ENCODE measurements around the gene MACROH2A1. TPM values are rescaled to one million over a fixed set of nuclear protein-coding genes. Genes with fewer than 3 reads are reported as not detected.

The MACROH2A1 gene
- total and polyA plus RNA-seq, 5 donors from 2014 or later, result 126 to 161 (median 140) TPM

- DNase-seq (no peak), ATAC-seq (ENCODE audit: low read depth in 2 of 2) (no peak)
- Mint-ChIP-seq H3K4me3 (peak overlapping the region in 1 of 4 donors; percentile 58), H3K4me1 (no peaks in the 10 kb centered on the region), H3K36me3 (peaks cover 3% of the 10 kb centered on the region), H3K9me3 (peaks cover 0 to 12% (median 0%) of the 10 kb centered on the region in 7 donors), H3K27me3 (peaks cover 21% of the 10 kb centered on the region), H3K27ac (no peak overlapping the region)
- H3K9me3 ChIP-seq (ENCODE audit: control insufficient read depth in 2 of 2, low read length in 2 of 2), result peaks cover 4% of the 10 kb centered on the region in 2 experiments
- H3K36me3 ChIP-seq (ENCODE audit: control insufficient read depth, insufficient read depth, low read length), result no peaks in the 10 kb centered on the region
- no peak overlapping the region for H3K27ac ChIP-seq (ENCODE audit: insufficient read depth, low read length, poor library complexity, severe bottlenecking)
- peaks cover 2% of the 10 kb centered on the region for H3K27me3 ChIP-seq (ENCODE audit: control insufficient read depth, insufficient read depth, low read length)
- H3K4me1 ChIP-seq (ENCODE audit: control insufficient read depth, insufficient read depth, low read length, poor library complexity, severe bottlenecking), result no peaks in the 10 kb centered on the region
- no peak overlapping the region for H3K4me3 ChIP-seq (ENCODE audit: low read depth, low read length)
Observed at GRCh38 chr5:135432113-135432512, 33.1 kb upstream of the MACROH2A1 start.

GRCh38 chr5:135430135-135430437, 31.1 kb upstream of the MACROH2A1 start:
- Histone ChIP-seq H3K27ac (ENCODE audit: insufficient read depth, low read length, poor library complexity, severe bottlenecking) (no peak overlapping the region), H3K27me3 (ENCODE audit: control insufficient read depth, insufficient read depth, low read length) (peaks cover 2% of the 10 kb centered on the region), H3K36me3 (ENCODE audit: control insufficient read depth, insufficient read depth, low read length) (no peaks in the 10 kb centered on the region), H3K4me3 (ENCODE audit: low read depth, low read length) (no peak overlapping the region), H3K4me1 (ENCODE audit: control insufficient read depth, insufficient read depth, low read length, poor library complexity, severe bottlenecking) (no peaks in the 10 kb centered on the region), H3K9me3 (ENCODE audit: control insufficient read depth in 2 of 2, low read length in 2 of 2) (peaks cover 4% of the 10 kb centered on the region in 2 experiments)
- no peak overlapping the region for H3K4me3 Mint-ChIP-seq
- no peak for ATAC-seq (ENCODE audit: low read depth in 2 of 2)
- peaks cover 3% of the 10 kb centered on the region for H3K36me3 Mint-ChIP-seq
- no peaks in the 10 kb centered on the region for H3K4me1 Mint-ChIP-seq
- H3K27me3 Mint-ChIP-seq, result peaks cover 20% of the 10 kb centered on the region
- no peak overlapping the region for H3K27ac Mint-ChIP-seq
- DNase-seq, result no peak
- H3K9me3 Mint-ChIP-seq, result peaks cover 0 to 12% (median 0%) of the 10 kb centered on the region in 7 donors

GRCh38 chr5:135429301-135430134, 30.5 kb upstream of the MACROH2A1 start:
- peaks cover 6% of the 10 kb centered on the region for H3K27me3 ChIP-seq (ENCODE audit: control insufficient read depth, insufficient read depth, low read length)
- no peak overlapping the region for H3K27ac ChIP-seq (ENCODE audit: insufficient read depth, low read length, poor library complexity, severe bottlenecking)
- peaks cover 0 to 12% (median 0%) of the 10 kb centered on the region in 7 donors for H3K9me3 Mint-ChIP-seq
- H3K36me3 ChIP-seq (ENCODE audit: control insufficient read depth, insufficient read depth, low read length), result no peaks in the 10 kb centered on the region
- H3K27ac Mint-ChIP-seq, result no peak overlapping the region
- no peaks in the 10 kb centered on the region for H3K4me1 Mint-ChIP-seq
- ATAC-seq (ENCODE audit: low read depth in 2 of 2) (no peak), DNase-seq (no peak)
- H3K4me3 Mint-ChIP-seq, result no peak overlapping the region
- peaks cover 3% of the 10 kb centered on the region for H3K36me3 Mint-ChIP-seq
- peaks cover 4% of the 10 kb centered on the region in 2 experiments for H3K9me3 ChIP-seq (ENCODE audit: control insufficient read depth in 2 of 2, low read length in 2 of 2)
- no peak overlapping the region for H3K4me3 ChIP-seq (ENCODE audit: low read depth, low read length)
- peaks cover 20% of the 10 kb centered on the region for H3K27me3 Mint-ChIP-seq
- no peaks in the 10 kb centered on the region for H3K4me1 ChIP-seq (ENCODE audit: control insufficient read depth, insufficient read depth, low read length, poor library complexity, severe bottlenecking)

GRCh38 chr5:135428586-135428985, 29.6 kb upstream of the MACROH2A1 start:
- Histone ChIP-seq H3K27ac (ENCODE audit: insufficient read depth, low read length, poor library complexity, severe bottlenecking) (no peak overlapping the region), H3K4me1 (ENCODE audit: control insufficient read depth, insufficient read depth, low read length, poor library complexity, severe bottlenecking) (no peaks in the 10 kb centered on the region), H3K36me3 (ENCODE audit: control insufficient read depth, insufficient read depth, low read length) (no peaks in the 10 kb centered on the region), H3K27me3 (ENCODE audit: control insufficient read depth, insufficient read depth, low read length) (peaks cover 14% of the 10 kb centered on the region), H3K9me3 (ENCODE audit: control insufficient read depth in 2 of 2, low read length in 2 of 2) (peaks cover 4% of the 10 kb centered on the region in 2 experiments), H3K4me3 (ENCODE audit: low read depth, low read length) (no peak overlapping the region)
- Mint-ChIP-seq H3K4me1 (no peaks in the 10 kb centered on the region), H3K27me3 (peaks cover 25% of the 10 kb centered on the region), H3K4me3 (no peak overlapping the region), H3K27ac (no peak overlapping the region), H3K9me3 (peaks cover 0 to 12% (median 0%) of the 10 kb centered on the region in 7 donors), H3K36me3 (peaks cover 3% of the 10 kb centered on the region)
- ATAC-seq (ENCODE audit: low read depth in 2 of 2), result no peak
- DNase-seq, result no peak

GRCh38 chr5:135426102-135427082, 27.4 kb upstream of the MACROH2A1 start:
- peaks cover 0 to 12% (median 0%) of the 10 kb centered on the region in 7 donors for H3K9me3 Mint-ChIP-seq
- Histone ChIP-seq H3K27me3 (ENCODE audit: control insufficient read depth, insufficient read depth, low read length) (peaks cover 23% of the 10 kb centered on the region), H3K9me3 (ENCODE audit: control insufficient read depth in 2 of 2, low read length in 2 of 2) (peaks cover 4% of the 10 kb centered on the region in 2 experiments), H3K36me3 (ENCODE audit: control insufficient read depth, insufficient read depth, low read length) (no peaks in the 10 kb centered on the region), H3K27ac (ENCODE audit: insufficient read depth, low read length, poor library complexity, severe bottlenecking) (no peak overlapping the region), H3K4me3 (ENCODE audit: low read depth, low read length) (no peak overlapping the region), H3K4me1 (ENCODE audit: control insufficient read depth, insufficient read depth, low read length, poor library complexity, severe bottlenecking) (no peaks in the 10 kb centered on the region)
- peaks cover 37% of the 10 kb centered on the region for H3K27me3 Mint-ChIP-seq
- H3K27ac Mint-ChIP-seq, result peak overlapping the region in 1 of 3 donors; percentile 42
- no peak overlapping the region for H3K4me3 Mint-ChIP-seq
- H3K4me1 Mint-ChIP-seq, result no peaks in the 10 kb centered on the region
- peak; percentile 71 to 73 for ATAC-seq (ENCODE audit: low read depth in 2 of 2)
- peak in 2 of 3 donors; percentile 32 to 75 for DNase-seq
- H3K36me3 Mint-ChIP-seq, result peaks cover 3% of the 10 kb centered on the region

- H3K36me3 Mint-ChIP-seq, result peaks cover 3% of the 10 kb centered on the region
- H3K4me3 ChIP-seq (ENCODE audit: low read depth, low read length), result no peak overlapping the region
- no peaks in the 10 kb centered on the region for H3K4me1 ChIP-seq (ENCODE audit: control insufficient read depth, insufficient read depth, low read length, poor library complexity, severe bottlenecking)
- peaks cover 28% of the 10 kb centered on the region for H3K27me3 ChIP-seq (ENCODE audit: control insufficient read depth, insufficient read depth, low read length)
- peak overlapping the region in 1 of 3 donors; percentile 42 for H3K27ac Mint-ChIP-seq
- ATAC-seq (ENCODE audit: low read depth in 2 of 2) (no peak), DNase-seq (peak in 1 of 3 donors; percentile 34)
- H3K27me3 Mint-ChIP-seq, result peaks cover 38% of the 10 kb centered on the region
- no peak overlapping the region for H3K4me3 Mint-ChIP-seq
- H3K27ac ChIP-seq (ENCODE audit: insufficient read depth, low read length, poor library complexity, severe bottlenecking), result no peak overlapping the region
- no peaks in the 10 kb centered on the region for H3K36me3 ChIP-seq (ENCODE audit: control insufficient read depth, insufficient read depth, low read length)
- H3K4me1 Mint-ChIP-seq, result no peaks in the 10 kb centered on the region
- H3K9me3 Mint-ChIP-seq, result peaks cover 0 to 12% (median 0%) of the 10 kb centered on the region in 7 donors
- peaks cover 4% of the 10 kb centered on the region in 2 experiments for H3K9me3 ChIP-seq (ENCODE audit: control insufficient read depth in 2 of 2, low read length in 2 of 2)
Observed at GRCh38 chr5:135425641-135426040, 26.6 kb upstream of the MACROH2A1 start.

- Histone ChIP-seq H3K4me3 (ENCODE audit: low read depth, low read length) (no peak overlapping the region), H3K9me3 (ENCODE audit: control insufficient read depth in 2 of 2, low read length in 2 of 2) (peaks cover 4% of the 10 kb centered on the region in 2 experiments), H3K36me3 (ENCODE audit: control insufficient read depth, insufficient read depth, low read length) (no peaks in the 10 kb centered on the region), H3K27ac (ENCODE audit: insufficient read depth, low read length, poor library complexity, severe bottlenecking) (no peak overlapping the region), H3K27me3 (ENCODE audit: control insufficient read depth, insufficient read depth, low read length) (peaks cover 30% of the 10 kb centered on the region), H3K4me1 (ENCODE audit: control insufficient read depth, insufficient read depth, low read length, poor library complexity, severe bottlenecking) (no peaks in the 10 kb centered on the region)
- Mint-ChIP-seq H3K27ac (no peak overlapping the region), H3K36me3 (peaks cover 6% of the 10 kb centered on the region), H3K9me3 (peaks cover 0 to 19% (median 2%) of the 10 kb centered on the region in 7 donors), H3K27me3 (peaks cover 45% of the 10 kb centered on the region), H3K4me1 (no peaks in the 10 kb centered on the region), H3K4me3 (no peak overlapping the region)
- no peak for ATAC-seq (ENCODE audit: low read depth in 2 of 2)
- DNase-seq, result no peak
Observed at GRCh38 chr5:135423846-135424168, 24.8 kb upstream of the MACROH2A1 start.
